K562 (cell line): ENCODE measurements around the gene AIFM3. TPM values are rescaled to one million over a fixed set of nuclear protein-coding genes. Genes with fewer than 3 reads are reported as not detected.
A peak's percentile ranks its signal among the peaks of the same experiment; 100 is the strongest.

Experiments used
- ADNP ChIP-seq: fragments of 200-800 bp; sonication (Bioruptor generic); IDR thresholded peaks from 2 replicates; pipeline ENCODE4 v1.6.1; 2016; ENCODE audit warnings: missing genetic modification characterization, missing compliant biosample characterization
- BRF2 ChIP-seq: IDR thresholded peaks from 3 replicates; pipeline ENCODE4 v1.6.1; 2011; ENCODE audit warnings: borderline replicate concordance, mild to moderate bottlenecking; ENCODE audit not compliant: insufficient read length, insufficient read depth
- HIVEP1 ChIP-seq: fragments of 250-450 bp; sonication (Bioruptor Pico); IDR thresholded peaks from 2 replicates; pipeline ENCODE4 v1.4.0; 2020; ENCODE audit warnings: mild to moderate bottlenecking
- KHSRP ChIP-seq: fragments of 450-650 bp; IDR thresholded peaks from 2 replicates; pipeline ENCODE4 v1.6.1; 2017
- MITF ChIP-seq: IDR thresholded peaks from 2 replicates; pipeline ENCODE4 v1.6.1; 2014; ENCODE audit warnings: antibody characterized with exemption
- MTA1 ChIP-seq: fragments of 450-650 bp; IDR thresholded peaks from 2 replicates; pipeline ENCODE4 v1.6.1; 2017; ENCODE audit warnings: borderline replicate concordance
- MXD1 ChIP-seq: fragments of 250-450 bp; sonication (Bioruptor Pico); IDR thresholded peaks from 2 replicates; pipeline ENCODE4 v1.8.0; 2021; ENCODE audit warnings: borderline replicate concordance, mild to moderate bottlenecking, moderate library complexity; ENCODE audit not compliant: poor library complexity, severe bottlenecking
- PKNOX1 ChIP-seq: fragments of 450-650 bp; IDR thresholded peaks from 2 replicates; pipeline ENCODE4 v1.6.1; 2016
- PRPF4 ChIP-seq: fragments of 200-400 bp; formaldehyde crosslinking; IDR thresholded peaks from one replicate; pipeline ENCODE4 v1.6.1; 2017; ENCODE audit warnings: low read length, low read depth, mild to moderate bottlenecking; ENCODE audit not compliant: insufficient read depth, poor library complexity, severe bottlenecking
- RBM39 ChIP-seq: fragments of 200-400 bp; formaldehyde crosslinking; optimal IDR thresholded peaks from 2 replicates; pipeline ENCODE3; 2018; ENCODE audit warnings: low read depth, low read length
- SAFB2 ChIP-seq: fragments of 200-400 bp; formaldehyde crosslinking; IDR thresholded peaks from 2 replicates; pipeline ENCODE4 v1.6.1; 2018; ENCODE audit warnings: borderline replicate concordance, low read length, low read depth, moderate library complexity; ENCODE audit not compliant: severe bottlenecking
- SETDB1 ChIP-seq: IDR thresholded peaks from one replicate; pipeline ENCODE4 v1.6.1; 2012; ENCODE audit warnings: low read length, control low read depth, inconsistent platforms
- STAG1 ChIP-seq: sonication (generic); formaldehyde crosslinking; IDR thresholded peaks from 2 replicates; pipeline ENCODE4 v1.5.0; 2020; ENCODE audit warnings: missing genetic modification reagents, borderline replicate concordance
- TAL1 ChIP-seq: fragments of 450-650 bp; IDR thresholded peaks from 2 replicates; pipeline ENCODE4 v1.6.1; 2016; ENCODE audit warnings: mild to moderate bottlenecking
- TARDBP ChIP-seq: fragments of 450-650 bp; IDR thresholded peaks from 2 replicates; pipeline ENCODE4 v1.6.1; 2016
- TBP ChIP-seq: optimal IDR thresholded peaks from 2 replicates; pipeline ENCODE3; 2011; ENCODE audit warnings: low read depth, low read length, improper control_type of control experiment
- TEAD1 ChIP-seq, 2 experiments: fragments of 450-650 bp in 1 of 2; sonication (generic) in 1 of 2; formaldehyde crosslinking; IDR thresholded peaks; 2 replicates each; pipeline versions ENCODE4 v1.4.0 to v1.8.0; 2020 to 2022; ENCODE audit warnings: mild to moderate bottlenecking in 2 of 2, missing genetic modification reagents in 1 of 2
- ZBED1 ChIP-seq: IDR thresholded peaks from 2 replicates; pipeline ENCODE4 v1.6.1; 2014
- ZFP91 ChIP-seq: sonication (generic); formaldehyde crosslinking; IDR thresholded peaks from 2 replicates; pipeline ENCODE4 v1.8.0; 2022; ENCODE audit warnings: mild to moderate bottlenecking, missing genetic modification reagents
- ZKSCAN8 ChIP-seq: fragments of 200-800 bp; sonication (Bioruptor generic); IDR thresholded peaks from 2 replicates; pipeline ENCODE4 v1.6.1; 2016; ENCODE audit warnings: missing genetic modification characterization, missing compliant biosample characterization
- ZNF224 ChIP-seq: sonication (generic); formaldehyde crosslinking; IDR thresholded peaks from 2 replicates; pipeline ENCODE4 v1.8.0; 2022; ENCODE audit warnings: mild to moderate bottlenecking, missing genetic modification reagents
- ZNF274 ChIP-seq: IDR thresholded peaks from 2 replicates; pipeline ENCODE4 v1.6.1; 2011; ENCODE audit warnings: low read depth, mild to moderate bottlenecking, low read length, moderate library complexity, borderline replicate concordance
- ZNF445 ChIP-seq: fragments of 250-450 bp; sonication (Bioruptor Pico); IDR thresholded peaks from 2 replicates; pipeline ENCODE4 v1.4.0; 2020; ENCODE audit warnings: low read depth, mild to moderate bottlenecking, moderate library complexity
- ZNF644 ChIP-seq: fragments of 200-800 bp; sonication (Bioruptor generic); IDR thresholded peaks from 2 replicates; pipeline ENCODE4 v1.6.1; 2016; ENCODE audit warnings: low read depth, missing genetic modification characterization, missing compliant biosample characterization
- polyA plus RNA-seq, 8 experiments: library from polyadenylated mRNA; depleted of rRNA in 4 of 8; stranded (reverse) in 5 of 8; unstranded in 3 of 8; fragments of >200 nt; fragmentation: Nextera tagmentation in 2 of 8; fragmentation: Illumina TruSeq in 1 of 8; extraction: Ambion mirVana in 2 of 8; extraction: Trizol in 1 of 8; gene quantifications; 2 replicates each; pipeline versions ENCODE4 v1.2.1 to v1.2.3, GENCODE V29; 2011 to 2014; ENCODE audit warnings: inconsistent platforms in 1 of 8, missing spikeins in 1 of 8
- total RNA-seq, 7 experiments: library from RNA; depleted of rRNA in 6 of 7; stranded (reverse); fragments of >200 nt in 6 of 7; fragmentation: Illumina TruSeq in 2 of 7; extraction: Trizol in 2 of 7; gene quantifications; 2 replicates each; pipeline versions ENCODE4 v1.2.1 to v1.2.3, GENCODE V29; 2011 to 2021; ENCODE audit warnings: low replicate concordance in 1 of 7

The AIFM3 gene
- total and polyA plus RNA-seq, 9 of the 15 experiments (the other 6 are each of a cell fraction or from before 2014, with no cell fraction given) = 0.03 to 0.20 (median 0.07) TPM; not detected in 1

GRCh38 chr22:20946080-20946986 lies 20.7 kb upstream of the AIFM3 start (continued):
- no peak for TF ChIP-seq BRF2
- TF ChIP-seq RBM39 = no peak
- no peak for TF ChIP-seq ZKSCAN8 (CRISPR knock-in tag)
- TF ChIP-seq ZNF644 = no peak
- no peak for TF ChIP-seq MTA1
- TF ChIP-seq ADNP (tag) = no peak
- TF ChIP-seq STAG1 (CRISPR knock-in tag) = no peak
- no peak for TF ChIP-seq ZNF274
- no peak for TF ChIP-seq ZBED1
- 0 out of 2 replicates have a peak, but pooled peaks have one; percentile 63 for TF ChIP-seq ZNF224 (CRISPR knock-in tag)
- TF ChIP-seq KHSRP = no peak
- no peak for TF ChIP-seq HIVEP1
- no peak for TF ChIP-seq TBP
- no peak for TF ChIP-seq ZNF445 (CRISPR knock-in tag)
- TF ChIP-seq TAL1 = no peak
- no peak for TF ChIP-seq ZFP91 (CRISPR knock-in tag)
- TF ChIP-seq PKNOX1 = no peak
- TF ChIP-seq SAFB2 = no peak
- peak in 1 of 2 experiments; percentile 60; a peak in 1 of 4 replicates for TF ChIP-seq TEAD1 (CRISPR knock-in tag; IDR thresholded peaks at IDR 0.05)
- TF ChIP-seq PRPF4 = no peak
- TF ChIP-seq SETDB1 = no peak
- TF ChIP-seq MITF = no peak
- no peak for TF ChIP-seq TARDBP
- no peak for TF ChIP-seq MXD1 (CRISPR knock-in tag)
